Measurements from ENCODE around the gene EMX2.

DNA sequence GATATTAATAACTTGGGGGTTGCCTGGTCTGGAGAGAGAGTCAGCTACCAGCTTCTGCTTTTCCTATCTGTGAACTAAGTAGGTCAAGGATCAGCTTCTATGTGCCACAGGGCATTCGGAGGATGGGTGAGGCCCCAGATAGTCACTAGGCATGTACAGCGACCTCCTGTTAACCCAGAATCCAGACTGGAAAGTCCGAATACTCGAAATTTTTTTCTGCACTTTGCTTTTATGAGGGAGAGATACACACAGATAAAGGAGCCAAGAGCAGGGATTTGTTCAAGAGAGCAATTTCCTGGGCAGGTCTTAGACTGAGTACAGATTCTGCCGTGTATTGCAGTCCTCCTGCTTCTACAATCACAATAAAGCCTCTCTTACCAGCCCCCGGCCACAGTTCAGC lies 54.2 kb downstream of the EMX2 start:
- TF ChIP-seq POLR2A (IDR thresholded peaks at IDR 0.05): no peak
- TF ChIP-seq, protein P1, sequence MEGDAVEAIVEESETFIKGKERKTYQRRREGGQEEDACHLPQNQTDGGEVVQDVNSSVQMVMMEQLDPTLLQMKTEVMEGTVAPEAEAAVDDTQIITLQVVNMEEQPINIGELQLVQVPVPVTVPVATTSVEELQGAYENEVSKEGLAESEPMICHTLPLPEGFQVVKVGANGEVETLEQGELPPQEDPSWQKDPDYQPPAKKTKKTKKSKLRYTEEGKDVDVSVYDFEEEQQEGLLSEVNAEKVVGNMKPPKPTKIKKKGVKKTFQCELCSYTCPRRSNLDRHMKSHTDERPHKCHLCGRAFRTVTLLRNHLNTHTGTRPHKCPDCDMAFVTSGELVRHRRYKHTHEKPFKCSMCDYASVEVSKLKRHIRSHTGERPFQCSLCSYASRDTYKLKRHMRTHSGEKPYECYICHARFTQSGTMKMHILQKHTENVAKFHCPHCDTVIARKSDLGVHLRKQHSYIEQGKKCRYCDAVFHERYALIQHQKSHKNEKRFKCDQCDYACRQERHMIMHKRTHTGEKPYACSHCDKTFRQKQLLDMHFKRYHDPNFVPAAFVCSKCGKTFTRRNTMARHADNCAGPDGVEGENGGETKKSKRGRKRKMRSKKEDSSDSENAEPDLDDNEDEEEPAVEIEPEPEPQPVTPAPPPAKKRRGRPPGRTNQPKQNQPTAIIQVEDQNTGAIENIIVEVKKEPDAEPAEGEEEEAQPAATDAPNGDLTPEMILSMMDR (IDR thresholded peaks at IDR 0.05): no peak

Data from body of pancreas (tissue), 4 donors.